Neural progenitor cell (in vitro differentiated cells): ENCODE measurements around the gene HMGB3.

Experiments
- CTCF ChIP-seq: fragments of 200-600 bp; sonication (generic); IDR thresholded peaks from 2 replicates; pipeline ENCODE4 v1.5.1; 2017; ENCODE audit warnings: antibody characterized with exemption, mild to moderate bottlenecking
- EZH2 ChIP-seq: fragments of 200-600 bp; sonication (generic); IDR thresholded peaks from 2 replicates; pipeline ENCODE4 v1.6.1; 2017; ENCODE audit warnings: antibody characterized with exemption, mild to moderate bottlenecking, moderate library complexity
- EZH2phosphoT487 ChIP-seq: fragments of 200-600 bp; sonication (generic); IDR thresholded peaks from 2 replicates; pipeline ENCODE4 v1.6.1; 2017; ENCODE audit warnings: antibody characterized with exemption

GRCh38 chrX:150966742-150967141, 16.4 kb upstream of the HMGB3 start:
- no peak for TF ChIP-seq CTCF
- TF ChIP-seq EZH2 = no peak
- no peak for TF ChIP-seq EZH2phosphoT487
